ENCODE data around the gene NECTIN1.
A peak's percentile ranks its signal among the peaks of the same experiment; 100 is the strongest.
"Not testable (repeated sequence)": the region's sequence is repeated elsewhere in the genome, so short reads cannot be mapped to it uniquely, and the experiment has no call there.

The NECTIN1 gene

DNA sequence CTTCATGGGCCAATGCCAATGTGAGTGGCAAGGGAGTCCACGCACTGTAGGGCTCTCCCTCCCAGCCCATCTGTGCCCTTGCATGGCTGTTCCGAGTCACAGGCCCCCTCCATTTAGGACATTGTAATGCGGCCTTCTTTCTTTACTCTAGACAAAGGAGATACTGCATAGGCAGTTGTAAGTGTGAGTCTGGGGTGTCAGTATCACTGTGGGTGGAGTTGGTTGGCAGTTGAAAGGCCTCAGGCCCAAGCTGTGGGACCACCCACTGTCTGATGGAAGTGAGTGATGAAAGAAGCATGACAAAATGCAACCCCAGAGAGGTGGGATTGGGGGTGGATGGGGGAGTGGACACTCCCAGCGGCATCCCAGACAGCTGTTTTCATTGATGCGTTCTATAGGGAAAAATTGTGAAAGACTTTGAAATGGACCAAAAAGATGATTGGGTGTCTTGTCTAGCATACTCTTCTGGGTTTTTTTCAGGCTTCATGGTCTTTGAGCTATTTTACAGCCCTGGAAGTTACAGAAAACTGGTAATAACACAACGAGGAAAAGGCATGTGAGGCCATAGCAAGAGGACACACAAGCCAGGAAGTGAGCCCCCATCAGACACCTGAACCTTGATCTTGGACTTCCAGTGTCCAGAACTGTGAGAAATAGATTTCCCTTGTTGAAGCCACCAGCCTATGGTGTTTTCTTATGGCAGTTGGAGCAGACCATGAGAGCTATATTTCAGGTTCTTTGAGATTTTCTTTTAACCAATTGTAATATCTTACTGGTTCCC lies 114.6 kb downstream of the NECTIN1 start:
- DNase-seq, result no peak

DNA sequence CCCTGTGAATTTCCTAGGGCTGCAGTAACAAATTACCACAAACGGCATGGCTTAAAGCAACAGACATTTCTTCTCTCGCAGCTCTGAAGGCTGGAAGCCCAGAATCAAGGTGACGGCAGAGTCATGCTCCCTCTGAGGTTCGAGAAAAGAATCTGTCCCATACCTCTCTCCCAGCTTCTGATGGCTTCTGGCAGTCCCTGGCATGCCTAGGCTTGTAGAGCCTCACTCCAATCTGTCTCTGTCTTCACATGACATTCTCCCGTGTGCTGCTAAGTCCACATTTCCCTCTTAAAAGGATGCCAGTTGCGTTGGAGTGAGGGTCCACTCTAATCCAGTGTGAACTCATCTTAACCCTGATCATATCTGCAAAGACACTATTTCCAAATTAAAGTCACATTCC lies 116.2 kb downstream of the NECTIN1 start:
- DNase-seq, result no peak

DNA sequence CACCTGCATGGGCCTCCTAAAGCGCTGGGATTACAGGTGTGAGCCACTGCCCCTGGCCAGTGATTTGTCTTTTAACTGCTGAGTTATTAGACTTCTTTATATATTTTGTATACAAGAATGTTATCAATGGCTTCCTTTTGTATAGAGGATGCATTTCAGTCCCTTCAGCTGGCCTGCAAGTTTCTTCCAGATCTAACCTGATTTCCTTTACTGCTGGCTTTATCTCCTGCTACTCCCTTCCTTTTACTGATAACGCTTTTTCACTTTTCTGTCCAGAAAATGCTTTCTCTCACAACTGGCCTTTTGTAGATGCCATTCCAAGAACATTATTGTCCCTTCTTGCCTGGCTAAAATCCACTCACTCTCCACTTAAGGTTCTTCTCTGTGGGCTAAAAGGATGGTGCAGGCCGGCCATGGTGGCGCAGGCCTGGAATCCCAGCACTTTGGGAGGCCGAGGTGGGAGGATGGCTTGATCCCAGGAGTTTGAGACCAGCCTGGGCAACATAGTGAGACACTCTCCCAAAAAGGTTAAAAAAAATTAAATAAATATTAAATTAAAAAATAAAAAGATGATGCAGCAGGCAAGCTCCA lies 118.1 kb downstream of the NECTIN1 start:
- DNase-seq, result no peak

- DNase-seq, result no peak
Measured at GRCh38 chr11:119608781-119609180, 120.2 kb downstream of the NECTIN1 start.

GRCh38 chr11:119608201-119608600 lies 120.8 kb downstream of the NECTIN1 start:
- no peak for DNase-seq

- DNase-seq, result no peak
Measured at GRCh38 chr11:119607726-119608125, 121.3 kb downstream of the NECTIN1 start.

DNA sequence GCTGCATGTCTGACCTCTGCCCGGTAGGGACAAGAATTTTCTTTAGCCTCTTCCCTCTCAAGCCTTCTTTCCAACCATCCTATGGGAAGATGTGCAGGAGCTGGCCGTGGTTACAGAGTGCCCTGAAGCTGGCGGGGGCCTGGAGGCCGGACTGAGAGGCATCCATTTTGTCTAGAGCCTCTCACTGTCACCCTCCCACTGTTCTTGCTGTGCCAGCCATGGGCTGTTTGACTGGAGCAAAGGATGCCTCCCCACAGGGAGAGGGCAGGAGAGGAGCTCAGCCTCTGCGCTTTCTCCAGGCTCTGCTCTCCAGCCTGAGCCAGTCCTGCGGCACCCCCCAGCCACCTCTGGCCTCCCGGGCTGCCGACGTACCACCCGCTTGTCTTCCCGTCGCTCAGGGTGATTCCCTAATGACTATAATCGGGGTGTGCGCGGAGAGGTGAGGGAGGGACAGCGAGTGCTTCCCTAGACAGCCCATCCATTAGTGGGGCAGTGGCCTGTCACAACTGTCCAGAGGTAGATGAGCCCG lies 123.8 kb downstream of the NECTIN1 start:
- DNase-seq, result no peak

DNA sequence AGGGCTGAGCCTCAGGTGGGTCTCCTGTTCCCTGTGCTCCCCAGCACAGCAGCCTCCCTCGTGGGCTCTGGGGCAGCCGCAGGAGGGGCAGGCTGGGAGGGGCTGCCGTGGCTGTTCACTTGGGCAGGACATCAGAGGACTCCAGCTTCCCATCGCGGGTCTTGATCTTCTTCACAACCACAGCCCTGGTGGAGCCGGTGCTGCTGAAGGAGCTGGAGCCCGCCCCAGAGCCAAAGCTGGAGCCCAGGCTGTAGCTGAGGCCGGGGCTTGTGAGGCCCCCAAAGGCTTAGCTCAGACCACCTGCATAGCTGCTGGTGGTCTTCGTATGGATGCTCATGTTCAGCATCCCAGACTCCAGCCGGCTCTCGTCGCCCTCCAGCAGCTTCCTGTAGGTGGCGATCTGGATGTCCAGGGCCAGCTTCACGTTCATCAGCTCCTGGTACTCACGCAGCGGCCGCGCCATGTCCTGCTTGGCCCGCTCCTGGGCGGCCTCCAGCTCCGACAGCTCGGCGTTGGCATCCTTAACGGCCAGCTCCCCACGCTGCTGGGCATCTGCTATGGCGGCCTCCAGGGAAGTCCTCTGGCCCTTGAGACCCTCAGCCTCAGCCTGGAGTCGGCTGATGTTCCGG lies 126.1 kb downstream of the NECTIN1 start:
- no peak for DNase-seq

GRCh38 chr11:119599864-119600541 lies 129.0 kb downstream of the NECTIN1 start:
- no peak for DNase-seq

DNA sequence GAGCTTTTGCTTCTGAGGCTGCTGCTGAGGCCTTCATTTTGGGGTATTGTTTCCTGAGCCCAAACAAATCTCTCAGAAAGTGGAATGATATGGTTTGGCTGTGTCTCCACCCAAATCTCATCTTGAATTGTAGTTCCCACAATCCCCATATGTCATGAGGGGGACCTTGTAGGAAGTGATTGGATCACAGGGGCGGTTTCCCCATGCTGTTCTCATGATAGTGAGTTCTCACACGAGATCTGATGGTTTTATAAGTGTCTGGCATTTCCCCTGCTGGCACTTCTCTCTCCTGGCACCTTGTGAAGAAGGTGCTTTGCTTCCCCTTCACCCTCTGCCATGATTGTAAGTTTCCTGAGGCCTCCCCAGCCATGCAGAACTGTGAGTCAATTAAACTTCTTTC lies 133.1 kb downstream of the NECTIN1 start:
- DNase-seq, result not testable (repeated sequence)

GRCh38 chr11:119594639-119595249 lies 134.3 kb downstream of the NECTIN1 start:
- DNase-seq, result peak; percentile 63

GRCh38 chr11:119593346-119593745 lies 135.7 kb downstream of the NECTIN1 start:
- DNase-seq, result no peak

- DNase-seq, result no peak
Measured at GRCh38 chr11:119592642-119593041, 136.4 kb downstream of the NECTIN1 start.

GRCh38 chr11:119591836-119592310 lies 137.1 kb downstream of the NECTIN1 start:
- DNase-seq, result no peak

GRCh38 chr11:119590651-119591351 lies 138.2 kb downstream of the NECTIN1 start:
- DNase-seq, result no peak

DNA sequence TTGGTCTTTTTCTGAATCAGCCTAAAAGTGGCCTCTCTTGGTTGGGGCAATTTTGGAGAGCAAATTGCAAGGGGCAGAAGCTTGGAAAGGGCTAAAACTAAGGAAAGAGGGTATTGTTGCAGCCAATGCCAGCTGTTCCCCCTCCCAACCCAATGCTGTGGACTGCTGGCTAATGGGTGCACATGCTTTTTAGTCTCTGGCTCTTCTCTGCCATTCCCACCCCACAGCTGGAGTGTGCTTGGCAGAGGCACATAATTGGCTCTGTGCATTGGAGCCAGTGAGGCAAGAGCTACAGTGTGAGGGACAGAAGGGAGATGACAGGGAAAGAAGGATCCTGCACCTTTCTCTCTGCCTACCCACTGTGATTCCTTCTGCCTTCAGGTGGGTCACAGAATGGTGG lies 140.0 kb downstream of the NECTIN1 start:
- no peak for DNase-seq
